Measurements from ENCODE around the gene KCNAB1.

GRCh38 chr3:156552973-156553372 is 432.6 kb downstream of the KCNAB1 start:
- TF ChIP-seq, protein P1, sequence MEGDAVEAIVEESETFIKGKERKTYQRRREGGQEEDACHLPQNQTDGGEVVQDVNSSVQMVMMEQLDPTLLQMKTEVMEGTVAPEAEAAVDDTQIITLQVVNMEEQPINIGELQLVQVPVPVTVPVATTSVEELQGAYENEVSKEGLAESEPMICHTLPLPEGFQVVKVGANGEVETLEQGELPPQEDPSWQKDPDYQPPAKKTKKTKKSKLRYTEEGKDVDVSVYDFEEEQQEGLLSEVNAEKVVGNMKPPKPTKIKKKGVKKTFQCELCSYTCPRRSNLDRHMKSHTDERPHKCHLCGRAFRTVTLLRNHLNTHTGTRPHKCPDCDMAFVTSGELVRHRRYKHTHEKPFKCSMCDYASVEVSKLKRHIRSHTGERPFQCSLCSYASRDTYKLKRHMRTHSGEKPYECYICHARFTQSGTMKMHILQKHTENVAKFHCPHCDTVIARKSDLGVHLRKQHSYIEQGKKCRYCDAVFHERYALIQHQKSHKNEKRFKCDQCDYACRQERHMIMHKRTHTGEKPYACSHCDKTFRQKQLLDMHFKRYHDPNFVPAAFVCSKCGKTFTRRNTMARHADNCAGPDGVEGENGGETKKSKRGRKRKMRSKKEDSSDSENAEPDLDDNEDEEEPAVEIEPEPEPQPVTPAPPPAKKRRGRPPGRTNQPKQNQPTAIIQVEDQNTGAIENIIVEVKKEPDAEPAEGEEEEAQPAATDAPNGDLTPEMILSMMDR (conservative IDR thresholded peaks at IDR 0.05): no peak
- no peak for TF ChIP-seq EZH2 (IDR thresholded peaks at IDR 0.05; ENCODE audit: low read depth)

All from PC-9 (cell line).